ENCODE measurements around the gene LHPP.

The LHPP gene

DNA sequence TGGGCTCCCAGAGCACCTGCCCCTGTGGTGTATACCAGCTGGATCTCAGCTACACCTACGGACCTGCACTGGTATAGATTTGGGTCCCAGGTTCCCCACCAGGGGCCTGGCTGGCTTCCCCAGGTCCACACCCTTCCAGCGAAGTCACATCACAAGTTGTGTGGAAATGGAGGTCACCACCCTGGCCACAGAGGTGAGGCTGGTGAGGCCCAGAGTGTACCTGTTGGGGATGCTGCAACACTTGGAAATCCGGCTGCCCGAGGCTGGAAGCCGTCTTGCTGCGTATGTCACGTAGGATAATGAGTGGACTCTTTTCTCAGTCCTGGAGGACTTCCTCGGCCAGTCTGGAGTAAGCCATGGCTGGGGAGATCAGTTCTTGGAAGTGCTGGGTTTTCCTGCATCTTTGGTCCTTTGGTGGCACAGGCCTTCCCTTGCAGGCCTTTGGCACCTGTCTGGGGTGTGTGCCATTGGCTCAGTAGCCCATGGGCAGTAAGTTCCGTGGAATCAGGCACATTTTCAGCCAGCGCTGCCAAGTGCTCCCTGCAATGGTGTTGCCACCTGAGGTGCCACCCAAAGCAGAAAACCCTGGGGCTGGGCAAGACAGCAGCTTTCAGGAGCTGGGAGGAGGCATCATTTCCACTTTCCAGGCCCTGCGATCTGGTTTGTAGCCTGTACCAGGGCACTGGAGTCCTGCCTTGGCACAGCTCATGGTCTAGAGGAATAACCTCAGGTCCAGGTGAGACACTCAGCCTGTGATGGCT is 97.9 kb downstream of the LHPP start:
- DNase-seq = no peak

DNA sequence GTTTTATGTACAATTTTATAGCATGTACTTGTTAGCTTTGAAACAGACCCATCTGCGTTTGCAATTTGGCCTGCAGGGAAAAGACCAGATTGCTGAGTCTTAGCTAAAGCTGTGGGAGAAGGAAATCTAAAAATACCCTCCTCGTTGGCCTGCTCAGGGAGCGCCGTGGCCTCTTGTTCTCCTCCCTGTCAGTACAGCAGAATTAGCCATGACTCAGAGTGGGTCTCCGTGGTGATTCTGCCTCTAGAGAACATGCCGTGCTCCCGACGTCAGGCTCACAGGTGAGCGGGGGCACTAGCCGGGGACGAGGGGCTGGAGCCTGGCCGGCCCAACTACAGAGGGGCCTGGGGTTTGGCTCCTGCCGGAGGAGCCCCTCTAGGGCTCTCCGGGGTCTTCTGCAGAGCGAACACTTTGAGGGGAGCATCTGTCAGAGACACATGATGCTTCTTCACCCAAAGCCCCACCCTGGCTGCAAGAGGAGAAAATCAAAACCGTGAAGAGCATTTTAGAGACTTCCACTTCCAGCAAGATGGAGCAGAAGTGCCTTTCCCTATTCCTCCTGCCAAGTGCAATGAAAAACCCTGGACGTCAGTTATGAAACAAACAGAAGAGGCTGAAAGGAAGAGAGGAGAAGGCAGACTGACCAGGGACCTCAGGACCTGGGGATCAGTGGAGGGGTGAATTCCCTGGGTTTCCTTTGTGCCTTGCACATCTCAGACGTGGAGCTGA is 98.9 kb downstream of the LHPP start:
- no peak for DNase-seq

GRCh38 chr10:124561206-124561605 is 99.6 kb downstream of the LHPP start:
- DNase-seq = no peak

DNA sequence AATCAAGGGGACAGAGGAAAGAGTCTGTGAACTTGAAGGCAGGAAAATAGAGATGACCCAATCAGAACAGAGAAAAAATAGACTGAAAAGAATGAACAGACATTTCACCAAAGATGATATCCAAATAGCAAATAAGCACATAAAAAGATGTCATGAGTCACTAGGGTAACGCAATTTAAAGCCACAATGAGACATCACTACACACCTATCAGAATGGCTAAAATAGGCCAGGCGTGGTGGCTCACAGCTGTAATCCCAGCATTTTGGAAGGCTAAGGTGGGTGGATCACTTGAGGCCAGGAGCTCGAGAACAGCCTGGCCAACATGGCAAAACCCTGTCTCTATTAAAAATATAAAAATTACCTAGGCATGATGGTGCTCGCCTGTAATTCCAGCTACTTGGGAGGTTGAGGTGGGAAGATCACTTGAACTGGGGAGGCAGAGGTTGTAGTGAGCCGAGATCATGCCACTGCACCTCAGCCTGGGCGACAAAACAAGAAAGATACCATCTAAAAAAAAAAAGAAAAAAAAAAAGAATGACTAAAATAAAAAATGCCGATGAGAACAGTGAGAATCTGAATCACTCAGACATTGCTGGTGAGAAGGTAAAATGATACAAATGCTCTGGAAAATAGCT is 100.9 kb downstream of the LHPP start:
- no peak for DNase-seq

GRCh38 chr10:124563320-124564040 is 101.9 kb downstream of the LHPP start:
- no peak for DNase-seq

- no peak for DNase-seq
These were observed 103.3 kb downstream of the LHPP start for GRCh38 chr10:124564881-124565280.

GRCh38 chr10:124565565-124566221 is 104.1 kb downstream of the LHPP start:
- DNase-seq = no peak

DNA sequence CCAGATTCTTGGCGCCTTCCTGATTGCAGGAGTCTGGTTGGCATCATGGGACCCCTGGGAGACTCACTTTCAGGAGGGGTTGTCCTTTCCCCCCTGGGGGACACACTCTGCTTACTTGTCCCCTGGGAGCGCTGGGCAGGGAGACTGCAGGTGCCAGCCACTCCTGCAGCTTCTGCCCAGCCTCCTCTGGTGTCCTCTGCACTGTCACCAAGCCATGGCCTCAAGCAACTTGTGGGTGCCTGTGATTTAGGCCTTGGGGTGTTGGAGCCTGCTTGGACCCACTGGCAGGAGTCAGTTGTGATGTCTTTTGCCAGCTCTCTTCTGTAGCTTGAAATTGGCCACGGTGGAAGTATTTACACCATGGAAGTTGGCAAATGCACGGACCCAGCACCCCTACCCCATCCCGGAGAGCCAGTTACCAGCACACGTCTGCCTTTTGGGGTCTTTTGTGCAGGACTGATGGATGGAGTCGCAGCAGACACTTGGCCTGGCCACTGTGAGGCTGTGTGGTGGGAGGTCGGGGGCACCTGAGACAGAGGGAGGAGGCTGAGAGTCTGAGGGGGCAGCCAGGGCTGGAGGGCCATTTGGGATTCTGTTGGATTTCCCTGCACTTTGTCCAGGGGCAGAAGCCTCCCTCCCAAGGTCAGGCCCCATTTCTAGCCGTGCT is 104.7 kb downstream of the LHPP start:
- no peak for DNase-seq

DNA sequence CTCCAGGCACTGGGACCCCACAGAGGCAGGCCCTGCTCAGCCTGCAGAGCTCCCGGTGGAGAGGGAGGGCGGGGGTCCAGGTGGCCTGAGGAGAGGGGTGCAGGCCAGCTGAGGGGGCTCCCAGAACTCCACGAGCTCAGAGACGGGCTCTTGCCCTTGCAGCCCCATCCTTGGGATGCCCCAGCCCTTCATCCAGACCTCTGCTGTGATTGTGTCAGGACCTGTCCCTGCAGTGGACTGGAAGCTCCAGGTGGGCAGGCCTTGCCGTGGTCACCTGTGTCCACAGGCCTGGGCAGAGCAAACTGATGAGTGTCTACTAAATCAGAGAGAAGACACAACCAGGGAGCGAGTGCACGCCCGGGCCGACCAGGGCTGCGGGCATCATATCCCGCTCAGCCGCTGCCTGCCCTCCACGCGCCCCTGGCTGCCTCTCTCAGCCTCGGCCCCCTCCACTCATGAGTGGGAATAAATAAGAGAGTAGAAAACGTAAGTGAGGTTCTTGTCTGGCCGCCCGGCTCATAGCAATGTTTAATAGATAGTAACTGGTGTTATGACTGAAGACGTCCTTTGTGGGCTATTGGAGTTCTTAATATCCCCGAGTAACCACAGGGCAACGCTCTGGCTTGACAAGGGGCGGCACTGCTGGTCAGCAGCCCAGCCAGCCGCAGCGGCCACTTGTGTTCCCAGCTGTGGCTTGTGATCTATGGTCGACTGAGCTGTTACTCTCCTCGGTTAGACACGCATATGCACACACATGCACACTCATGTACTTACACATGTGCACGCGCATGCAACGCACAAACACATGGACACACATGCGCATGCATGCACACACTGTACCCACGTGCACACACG is 105.6 kb downstream of the LHPP start:
- DNase-seq = no peak

GRCh38 chr10:124568339-124568738 is 106.7 kb downstream of the LHPP start:
- DNase-seq = no peak

- DNase-seq = no peak
These were observed 107.4 kb downstream of the LHPP start for GRCh38 chr10:124568848-124569622.

DNA sequence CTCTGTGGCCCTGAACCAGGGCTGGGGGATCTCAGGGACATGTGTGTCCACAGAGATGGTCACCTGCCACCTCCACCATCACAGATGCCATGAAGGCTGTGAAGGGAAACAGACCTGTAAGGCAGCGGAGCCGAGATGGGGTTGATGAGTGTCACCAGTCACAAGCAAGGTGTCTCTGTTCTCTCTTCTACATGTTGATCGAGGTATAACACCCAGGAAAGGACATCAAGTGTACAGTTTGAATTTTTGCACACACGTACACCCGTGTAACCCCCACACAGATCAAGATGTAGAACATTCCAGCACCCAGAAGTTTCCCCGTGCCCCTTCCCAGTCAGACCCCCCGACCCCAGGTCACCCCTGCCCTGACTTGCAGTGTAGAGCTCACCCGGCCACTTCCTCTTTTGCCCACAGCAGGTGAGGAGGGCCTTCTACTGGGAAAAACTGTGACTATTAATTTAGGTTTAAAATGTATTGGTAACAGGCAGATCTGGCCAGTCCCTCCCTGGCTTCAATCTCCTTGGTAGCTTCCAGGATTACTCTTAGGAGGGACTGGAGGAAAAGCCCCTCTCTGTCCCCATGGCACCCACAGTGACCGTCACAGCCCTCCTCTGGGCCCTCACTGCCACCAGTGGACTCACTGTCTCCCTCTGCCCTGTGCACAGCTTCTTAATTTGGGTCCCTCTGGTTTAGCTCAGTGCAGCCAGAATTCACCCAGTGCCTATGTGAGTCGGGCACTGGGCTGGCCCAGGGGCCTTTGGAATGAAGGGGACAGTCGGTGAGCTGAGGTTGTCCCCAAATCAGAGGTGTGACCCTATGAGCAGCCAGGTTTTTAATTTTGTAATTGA is 108.2 kb downstream of the LHPP start:
- no peak for DNase-seq

DNA sequence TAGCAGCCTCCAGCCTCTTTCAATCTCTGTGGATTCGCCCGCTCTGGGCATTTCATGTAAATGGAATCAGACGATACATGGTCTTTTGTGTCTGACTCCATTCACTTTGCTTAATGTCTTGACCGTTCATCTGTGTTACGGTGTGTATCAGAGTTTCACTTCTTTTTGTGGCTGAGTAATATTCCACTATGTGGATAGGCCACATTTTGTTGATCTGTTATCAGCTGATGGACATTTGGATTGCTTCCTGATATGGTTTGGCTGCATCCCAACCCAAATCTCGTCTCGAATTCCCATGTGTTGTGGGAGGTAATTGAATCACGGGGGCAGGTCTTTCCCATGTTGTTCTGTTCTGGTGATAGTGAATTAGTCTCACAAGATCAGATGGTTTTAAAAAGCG is 109.0 kb downstream of the LHPP start:
- DNase-seq = no peak

- no peak for DNase-seq
These were observed 111.1 kb downstream of the LHPP start for GRCh38 chr10:124572751-124573150.

- no peak for DNase-seq
These were observed 112.3 kb downstream of the LHPP start for GRCh38 chr10:124573726-124574455.

- DNase-seq = no peak
These were observed 112.9 kb downstream of the LHPP start for GRCh38 chr10:124574456-124575070.

- DNase-seq = no peak
These were observed 113.7 kb downstream of the LHPP start for GRCh38 chr10:124575107-124576035.
